GM18909 (cell line): ENCODE measurements around the gene DEF6.
"Not testable (repeated sequence)": the region's sequence is repeated elsewhere in the genome, so short reads cannot be mapped to it uniquely, and the experiment has no call there.

Experiments
- ATAC-seq: cut with Tn5 transposase; IDR thresholded peaks from one replicate; pipeline ENCODE4 v1.9.1; 2021; ENCODE audit warnings: mild to moderate bottlenecking; ENCODE audit not compliant: unreplicated experiment, poor library complexity

Gene DEF6

GRCh38 chr6:35278708-35279107, 18.9 kb upstream of the DEF6 start:
- ATAC-seq, result no peak

GRCh38 chr6:35280903-35281302, 16.7 kb upstream of the DEF6 start:
- no peak for ATAC-seq

DNA sequence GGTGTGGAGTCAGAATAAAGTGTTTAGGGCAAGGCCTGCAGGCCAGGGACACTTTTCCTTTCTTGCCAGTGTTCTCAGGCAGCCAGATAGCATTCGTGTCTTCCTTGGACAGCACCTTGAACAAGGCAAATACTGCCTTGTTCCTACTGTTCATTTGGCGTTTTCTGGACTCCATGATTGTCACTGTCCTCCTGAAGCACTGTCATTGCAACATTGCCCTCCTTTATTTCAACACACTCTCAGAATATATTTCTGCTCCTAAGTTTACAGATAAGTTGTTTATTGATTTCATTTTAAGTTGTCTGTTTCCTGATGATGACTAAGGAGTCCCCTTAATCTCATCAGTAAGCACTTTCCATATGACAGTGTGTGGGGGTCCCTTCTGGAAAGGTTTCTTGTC, 15.1 kb upstream of the DEF6 start:
- ATAC-seq, result no peak

DNA sequence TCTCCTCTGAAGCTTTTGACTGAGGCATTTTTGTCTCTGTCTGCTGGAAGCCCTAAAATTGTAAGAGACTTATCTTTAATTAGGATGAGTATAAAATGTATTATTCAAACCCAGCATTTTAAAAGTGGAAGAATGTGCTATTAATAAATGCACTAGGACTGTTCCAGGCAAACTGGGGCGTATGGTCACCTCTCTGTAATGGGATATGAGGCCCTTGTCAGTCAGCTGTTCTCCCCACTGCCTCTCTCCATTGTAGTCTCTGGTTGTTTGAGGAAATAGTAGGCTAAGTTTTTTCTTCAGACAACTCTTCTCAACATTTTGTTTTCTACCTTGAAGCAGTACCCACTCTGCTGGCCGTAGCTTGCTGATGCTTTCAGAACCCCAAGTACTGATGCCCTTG, 14.3 kb upstream of the DEF6 start:
- no peak for ATAC-seq

DNA sequence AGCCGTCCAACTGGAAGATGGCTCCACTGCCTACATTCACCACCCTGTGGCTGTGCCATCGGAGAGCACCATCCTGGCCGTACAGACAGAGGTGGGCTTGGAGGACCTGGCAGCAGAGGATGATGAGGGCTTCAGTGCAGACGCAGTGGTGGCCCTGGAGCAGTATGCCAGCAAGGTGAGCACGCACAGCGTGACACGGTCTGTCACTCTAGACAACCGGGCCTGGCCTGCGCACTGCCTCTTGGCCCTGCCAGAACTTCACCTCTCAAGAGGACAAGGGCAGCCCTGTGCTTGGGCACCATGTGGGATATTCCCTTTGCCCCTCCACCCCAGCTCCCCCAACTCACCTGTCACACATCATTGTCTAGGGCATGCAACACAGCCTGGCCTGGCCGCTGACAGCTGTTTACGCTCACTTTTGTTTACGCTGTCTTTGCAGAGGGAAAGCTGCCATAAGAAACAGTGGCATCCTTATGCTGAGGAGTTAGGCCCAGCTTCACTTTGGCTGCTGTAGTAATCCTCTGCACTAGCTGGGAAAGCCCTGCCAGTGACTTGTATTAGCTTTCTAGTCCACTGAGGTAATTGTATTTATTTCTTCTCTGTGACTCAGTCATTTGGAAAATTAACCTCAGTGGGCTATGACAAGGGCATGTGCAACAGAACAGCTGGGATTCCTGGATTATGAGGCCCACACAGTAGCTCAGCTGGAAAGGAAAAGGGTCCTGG, 9.8 kb upstream of the DEF6 start:
- no peak for ATAC-seq

DNA sequence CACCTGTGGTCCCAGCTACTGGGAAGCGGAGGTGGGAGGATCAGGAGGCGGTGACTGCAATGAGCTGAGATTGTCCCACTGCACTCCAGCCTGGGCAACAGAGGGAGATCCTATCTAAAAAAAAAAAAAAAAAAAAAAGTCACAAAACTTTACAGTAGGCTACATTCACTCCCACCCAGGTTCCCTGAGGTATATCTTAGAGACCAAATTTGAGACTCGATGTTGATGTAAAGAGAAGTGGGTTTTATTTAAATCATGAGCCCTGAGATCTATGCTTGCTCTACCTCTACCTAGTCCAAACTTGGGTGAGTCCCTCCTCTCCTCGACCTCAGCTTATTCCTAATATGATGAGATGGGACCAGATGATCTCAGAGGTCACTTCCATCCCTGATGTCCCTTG, 8.8 kb upstream of the DEF6 start:
- no peak for ATAC-seq

GRCh38 chr6:35291491-35291890, 6.1 kb upstream of the DEF6 start:
- no peak for ATAC-seq

DNA sequence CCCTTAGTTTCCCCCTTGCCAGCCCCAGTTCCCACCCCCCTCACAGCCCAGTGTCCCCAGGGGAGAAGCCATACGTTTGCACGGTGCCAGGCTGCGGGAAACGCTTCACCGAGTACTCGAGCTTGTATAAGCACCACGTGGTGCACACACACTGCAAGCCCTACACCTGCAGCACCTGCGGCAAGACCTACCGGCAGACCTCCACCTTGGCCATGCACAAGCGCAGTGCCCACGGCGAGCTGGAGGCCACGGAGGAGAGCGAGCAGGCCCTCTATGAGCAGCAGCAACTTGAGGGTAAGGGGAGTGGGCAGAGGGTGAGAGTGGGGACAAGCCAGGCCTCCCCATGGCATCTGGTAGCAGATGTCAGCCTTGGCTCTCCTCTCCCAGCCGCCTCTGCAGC, 5.1 kb upstream of the DEF6 start:
- no peak for ATAC-seq

- ATAC-seq, result no peak
Observed at GRCh38 chr6:35293681-35294080, 3.9 kb upstream of the DEF6 start.

GRCh38 chr6:35294308-35294945, 3.2 kb upstream of the DEF6 start:
- ATAC-seq, result no peak

DNA sequence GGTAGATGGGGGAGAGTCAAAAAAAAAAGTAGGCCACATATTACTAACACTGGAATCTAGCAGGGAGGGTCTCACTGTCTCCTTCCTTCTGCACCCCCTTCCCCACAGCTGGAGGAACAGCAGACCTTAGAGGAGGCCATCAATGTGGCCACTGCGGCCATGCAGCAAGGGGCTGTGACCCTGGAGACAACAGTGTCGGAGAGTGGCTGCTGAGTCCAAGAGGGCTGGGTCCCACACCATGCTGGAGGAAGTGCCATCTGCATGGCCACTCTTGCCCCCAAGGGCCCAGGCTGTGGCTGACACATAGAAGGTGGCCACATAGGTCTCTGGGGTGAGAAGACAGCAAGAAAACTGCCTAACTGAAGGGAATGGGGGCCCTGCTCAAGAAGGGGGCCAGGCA, 2.6 kb upstream of the DEF6 start:
- ATAC-seq, result no peak

DNA sequence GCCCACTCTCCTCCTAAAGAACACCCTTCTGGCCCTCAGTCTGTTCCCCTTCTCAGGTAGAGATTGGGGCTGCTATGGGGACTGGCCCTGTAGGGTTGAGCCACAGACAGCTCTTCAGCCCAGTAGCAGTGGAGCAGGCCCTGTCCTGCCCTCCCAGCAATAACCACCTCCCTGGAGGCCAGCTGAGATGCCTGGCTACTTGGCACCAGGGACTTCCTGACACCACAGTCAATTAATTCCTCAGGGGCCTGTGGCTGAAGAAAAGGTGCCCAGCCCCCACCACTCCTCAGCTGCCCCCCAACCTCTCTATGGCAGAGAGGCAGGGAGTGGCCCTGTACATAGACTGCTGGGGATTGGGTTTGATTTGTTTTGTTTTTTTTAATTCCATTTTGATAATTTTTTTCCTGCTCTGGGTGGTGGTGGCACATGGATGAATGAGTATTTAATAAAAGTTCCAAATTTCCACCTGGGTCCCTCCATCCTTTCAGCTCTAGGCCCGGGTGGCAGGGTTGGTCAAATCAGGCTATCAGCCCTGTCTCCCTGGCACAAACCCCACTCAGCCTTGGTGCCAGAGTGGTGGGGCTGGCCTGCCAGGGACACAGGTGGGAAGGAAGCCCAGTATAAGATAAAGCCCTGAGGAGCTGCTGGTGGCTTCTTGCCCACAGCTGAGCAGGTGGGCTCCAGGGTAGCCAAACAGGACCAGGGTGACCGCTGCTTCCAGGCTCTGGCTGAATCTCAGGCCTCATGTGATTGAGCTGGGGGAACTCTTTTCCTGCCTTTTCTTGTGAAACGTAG, 1.9 kb upstream of the DEF6 start:
- ATAC-seq, result no peak

- no peak for ATAC-seq
Observed at GRCh38 chr6:35296931-35297600, 552 bp upstream of the DEF6 start.

GRCh38 chr6:35298625-35299140, 1.1 kb downstream of the DEF6 start:
- ATAC-seq, result no peak

DNA sequence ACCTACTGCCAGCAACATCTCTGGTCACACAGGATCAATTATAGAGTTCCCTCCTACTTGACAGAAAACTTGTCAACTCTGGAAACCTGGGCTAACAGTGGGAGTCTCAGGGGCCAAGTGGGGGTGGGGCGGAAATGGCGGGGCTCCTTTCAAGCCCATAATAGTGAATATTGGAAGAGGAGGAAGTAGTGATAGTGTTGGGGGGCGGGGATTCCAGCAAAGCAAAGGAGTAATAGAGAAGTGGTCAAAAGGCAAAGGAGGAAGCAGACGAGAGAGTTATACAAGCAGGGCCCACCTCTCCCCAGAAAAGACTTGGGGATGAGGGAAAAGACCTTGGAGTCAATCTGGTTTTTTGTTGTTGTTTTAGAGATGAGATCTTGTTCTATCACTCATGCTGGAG, 2.1 kb downstream of the DEF6 start:
- ATAC-seq, result no peak

DNA sequence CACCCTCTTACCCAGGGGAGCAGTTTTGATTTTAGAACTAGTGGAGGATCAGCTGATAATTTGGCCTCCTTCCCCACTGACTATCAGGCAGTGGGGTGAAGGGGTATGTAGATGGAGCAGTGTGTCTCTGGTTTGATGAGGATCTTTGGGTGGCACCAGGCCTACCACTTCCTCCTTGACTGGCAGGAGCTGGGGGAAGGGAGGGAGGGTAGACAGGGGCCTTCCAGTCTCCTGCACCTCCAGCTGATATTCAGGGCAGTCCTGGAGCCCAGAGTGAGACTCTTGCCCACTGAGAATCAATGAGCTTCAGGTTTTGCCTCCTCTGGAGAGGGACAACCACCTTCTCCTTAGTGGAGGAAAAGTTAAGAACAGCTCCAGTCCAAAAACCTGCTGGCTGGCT, 3.2 kb downstream of the DEF6 start:
- no peak for ATAC-seq

DNA sequence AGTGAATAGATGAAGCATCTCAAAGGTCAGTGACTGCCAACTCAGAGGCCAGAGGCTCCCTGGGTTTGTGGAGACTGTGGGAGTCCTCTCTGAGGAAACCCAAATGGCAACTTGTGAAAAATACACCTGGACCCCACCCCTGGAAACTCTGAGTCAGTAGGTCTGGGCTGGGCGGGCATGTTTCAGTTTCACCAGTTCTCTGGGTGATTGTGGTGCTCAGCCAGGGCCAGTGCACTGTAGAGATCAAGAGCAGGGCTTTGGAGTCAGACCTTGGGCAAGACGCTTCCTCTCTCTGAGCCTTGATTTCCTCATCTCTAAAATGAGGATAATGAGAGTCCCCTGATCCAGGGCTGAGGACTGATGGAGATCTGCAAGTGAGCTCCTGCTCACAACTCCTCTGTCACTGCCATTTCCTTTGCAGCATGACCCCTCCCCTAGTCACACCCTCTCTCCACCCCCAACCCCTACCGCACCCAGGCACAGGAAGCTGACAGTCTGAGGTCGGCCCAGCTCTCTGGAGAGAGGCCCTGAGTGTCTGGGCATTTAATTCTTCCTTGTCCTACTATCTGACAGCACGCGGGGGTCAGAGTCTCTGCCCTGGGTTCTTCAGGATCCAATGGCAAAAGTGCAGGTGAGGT, 5.1 kb downstream of the DEF6 start:
- peak; percentile 82 for ATAC-seq

DNA sequence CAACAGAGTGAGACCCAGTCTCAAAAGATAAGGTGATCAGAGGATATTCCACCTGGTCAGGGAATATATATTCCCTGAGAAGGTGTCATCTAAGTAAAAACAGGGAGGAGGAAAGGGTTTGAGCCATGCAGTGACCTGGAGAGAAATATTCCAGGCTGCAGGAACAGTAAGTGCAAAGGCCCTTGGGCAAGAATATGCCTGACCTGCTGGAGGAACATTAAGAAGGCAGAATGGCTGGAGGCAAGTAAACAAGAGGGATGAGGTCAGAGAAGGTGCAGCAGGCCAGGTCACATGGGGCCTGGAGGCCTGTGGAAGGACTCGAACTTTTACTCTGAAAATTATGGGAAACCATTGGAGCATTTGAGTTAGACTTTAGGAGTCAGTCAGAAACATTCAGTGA, 6.7 kb downstream of the DEF6 start:
- ATAC-seq, result no peak

- no peak for ATAC-seq
Observed at GRCh38 chr6:35305117-35305516, 7.5 kb downstream of the DEF6 start.

DNA sequence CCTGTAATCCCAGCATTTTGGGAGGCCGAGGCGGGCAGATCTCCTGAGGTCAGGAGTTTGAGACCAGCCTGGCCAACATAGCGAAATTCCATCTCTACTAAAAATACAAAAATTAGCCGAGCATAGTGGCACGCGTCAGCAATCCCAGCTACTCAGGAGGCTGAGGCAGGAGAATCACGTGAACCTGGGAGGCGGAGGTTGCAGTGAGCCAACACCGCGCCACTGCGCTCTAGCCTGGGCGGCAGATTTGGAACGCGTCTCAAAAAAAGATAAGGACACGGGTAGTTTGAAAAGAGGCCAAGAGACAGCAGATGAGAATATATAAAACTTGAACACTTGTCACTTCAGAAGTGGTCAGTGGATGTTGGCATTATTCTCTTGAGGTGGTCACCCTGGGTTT, 9.5 kb downstream of the DEF6 start:
- not testable (repeated sequence) for ATAC-seq
